GM19463 (cell line): Measurements from ENCODE around the gene TMEM209.
A peak's percentile ranks its signal among the peaks of the same experiment; 100 is the strongest.
"Not testable (repeated sequence)": the region's sequence is repeated elsewhere in the genome, so short reads cannot be mapped to it uniquely, and the experiment has no call there.

ENCODE experiments used
- ATAC-seq: cut with Tn5 transposase; IDR thresholded peaks from one replicate; pipeline ENCODE4 v1.9.1; 2021; ENCODE audit warnings: mild to moderate bottlenecking, moderate library complexity; ENCODE audit not compliant: unreplicated experiment

TMEM209 gene

DNA sequence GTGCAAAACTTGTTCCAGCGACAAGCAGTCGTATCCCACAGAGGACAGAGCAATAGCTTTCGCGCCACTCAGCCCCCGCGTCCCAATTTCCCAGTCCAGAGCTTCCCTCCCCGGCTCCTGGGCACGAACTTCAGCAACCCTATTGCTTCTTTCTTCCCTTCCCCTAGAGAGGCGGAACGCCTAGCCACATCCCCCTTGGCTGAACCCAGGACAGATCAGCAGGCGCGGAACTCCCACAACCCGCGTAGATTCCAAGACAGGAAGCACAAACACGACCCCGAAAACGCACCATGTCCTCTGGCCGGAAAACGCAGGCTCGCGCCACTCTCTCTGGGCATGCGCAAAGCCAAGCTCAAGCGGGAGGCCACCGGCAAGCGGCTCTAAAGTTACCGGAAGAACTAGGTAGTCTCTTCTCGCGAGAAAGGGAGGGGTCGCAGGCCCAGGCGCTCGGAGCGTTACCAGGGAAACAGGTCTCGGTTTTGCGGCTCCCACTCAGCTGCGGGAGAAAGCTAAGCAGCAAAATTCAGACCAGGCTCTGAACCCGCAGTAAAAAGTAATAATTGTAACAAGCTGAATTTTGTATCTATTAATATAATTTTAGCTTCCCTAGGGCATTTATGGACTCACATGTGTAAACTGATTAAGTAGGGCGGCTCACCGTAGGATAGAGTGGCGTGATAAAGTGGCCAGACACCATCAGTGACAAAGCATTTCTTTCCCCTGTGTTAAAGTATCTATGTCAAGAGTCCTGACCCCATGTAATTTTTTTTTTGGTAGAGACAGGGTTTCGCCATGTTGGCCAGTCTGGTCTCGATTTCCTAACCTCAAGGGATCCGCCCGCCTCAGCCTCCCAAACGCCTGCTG is at the start of gene TMEM209:
TMEM209 (minus strand) TSS at position 323 of the 864 bp plus-strand sequence; CDS start at position 292, 31 bp downstream.
- peak; percentile 99 for ATAC-seq

DNA sequence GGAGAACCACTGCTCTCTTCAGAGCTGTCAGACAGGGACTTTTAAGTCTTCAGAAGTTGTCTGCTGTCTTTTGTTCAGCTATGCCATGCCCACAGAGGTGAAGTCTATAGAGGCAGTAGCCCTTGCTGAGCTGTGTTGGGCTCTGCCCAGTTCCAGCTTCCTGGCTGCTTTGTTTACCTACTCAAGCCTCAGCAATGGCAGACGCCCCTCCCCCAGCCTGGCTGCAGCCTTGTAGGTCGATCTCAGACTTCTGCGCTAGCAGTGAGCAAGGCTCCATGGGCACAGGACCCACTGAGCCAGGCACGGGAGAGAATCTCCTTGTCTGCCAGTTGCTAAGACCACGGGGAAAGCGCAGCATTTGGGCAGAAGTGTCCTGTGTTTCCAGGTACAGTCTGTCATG is 49.3 kb upstream of the TMEM209 start:
- no peak for ATAC-seq

DNA sequence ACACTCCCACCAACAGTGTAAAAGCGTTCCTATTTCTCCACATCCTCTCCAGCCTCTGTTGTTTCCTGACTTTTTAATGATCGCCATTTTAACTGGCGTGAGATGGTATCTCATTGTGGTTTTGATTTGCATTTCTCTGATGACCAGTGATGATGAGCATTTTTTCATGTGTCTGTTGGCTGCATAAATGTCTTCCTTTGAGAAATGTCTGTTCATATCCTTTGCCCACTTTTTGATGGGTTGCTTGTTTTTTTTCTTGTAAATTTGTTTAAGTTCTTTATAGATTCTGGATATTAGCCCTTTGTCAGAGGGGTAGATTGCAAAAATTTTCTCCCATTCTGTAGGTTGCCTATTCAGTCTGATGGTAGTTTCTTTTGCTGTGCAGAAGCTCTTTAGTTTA is 44.4 kb upstream of the TMEM209 start:
- ATAC-seq: not testable (repeated sequence)

GRCh38 chr7:130248842-130249241 is 43.6 kb upstream of the TMEM209 start:
- not testable (repeated sequence) for ATAC-seq

GRCh38 chr7:130246491-130246890 is 41.3 kb upstream of the TMEM209 start:
- not testable (repeated sequence) for ATAC-seq

- ATAC-seq: not testable (repeated sequence)
These were observed 38.3 kb upstream of the TMEM209 start for GRCh38 chr7:130243486-130243885.

- ATAC-seq: no peak
These were observed 37.2 kb upstream of the TMEM209 start for GRCh38 chr7:130242198-130243014.

DNA sequence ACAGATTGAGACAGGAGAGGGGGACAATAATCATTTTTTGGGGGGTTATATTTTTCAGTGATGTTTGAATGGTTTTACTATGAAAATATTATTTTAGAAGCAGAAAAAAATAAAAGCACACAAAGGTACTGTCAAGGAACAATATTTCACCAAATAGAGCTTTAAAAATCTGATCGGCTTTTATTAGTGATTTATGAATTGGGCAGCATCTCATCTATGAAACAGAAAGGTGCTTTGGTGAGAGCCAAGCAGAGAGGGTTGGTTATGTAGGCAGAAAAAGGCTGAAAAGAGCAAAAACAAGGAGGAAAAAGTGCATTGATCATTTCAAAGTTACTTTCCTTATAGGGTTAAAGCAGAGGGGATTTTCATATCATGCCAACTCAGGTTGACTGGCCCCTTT is 35.0 kb upstream of the TMEM209 start:
- no peak for ATAC-seq

- not testable (repeated sequence) for ATAC-seq
These were observed 31.2 kb upstream of the TMEM209 start for GRCh38 chr7:130236361-130236760.

GRCh38 chr7:130234078-130234477 is 28.9 kb upstream of the TMEM209 start:
- ATAC-seq: no peak

DNA sequence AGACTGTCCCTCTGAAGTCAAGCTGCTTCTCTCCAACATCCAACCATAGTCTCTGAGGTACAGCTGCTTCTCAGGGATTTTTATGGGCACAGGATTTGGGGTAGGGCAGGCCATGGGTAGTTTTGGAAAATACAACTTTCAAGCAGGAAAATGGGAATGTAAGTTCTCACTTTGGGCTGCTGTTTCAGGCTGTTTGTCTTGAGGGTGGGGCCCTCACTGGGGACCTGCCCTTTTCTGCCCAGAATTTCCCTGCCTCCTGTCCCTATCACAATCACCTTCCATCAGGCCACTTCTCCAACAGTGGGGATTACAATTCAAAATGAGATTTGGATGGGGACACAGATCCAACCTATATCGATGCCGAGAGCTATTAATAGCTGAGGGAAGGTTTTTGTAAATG is 27.0 kb upstream of the TMEM209 start:
- no peak for ATAC-seq

GRCh38 chr7:130231792-130232191 is 26.6 kb upstream of the TMEM209 start:
- ATAC-seq: no peak

- not testable (repeated sequence) for ATAC-seq
These were observed 24.8 kb upstream of the TMEM209 start for GRCh38 chr7:130229981-130230380.

GRCh38 chr7:130228840-130229502 is 23.8 kb upstream of the TMEM209 start:
- no peak for ATAC-seq

- ATAC-seq: no peak
These were observed 22.8 kb upstream of the TMEM209 start for GRCh38 chr7:130227883-130228575.

GRCh38 chr7:130226333-130226732 is 21.1 kb upstream of the TMEM209 start:
- ATAC-seq: no peak

GRCh38 chr7:130224923-130225322 is 19.7 kb upstream of the TMEM209 start:
- not testable (repeated sequence) for ATAC-seq

DNA sequence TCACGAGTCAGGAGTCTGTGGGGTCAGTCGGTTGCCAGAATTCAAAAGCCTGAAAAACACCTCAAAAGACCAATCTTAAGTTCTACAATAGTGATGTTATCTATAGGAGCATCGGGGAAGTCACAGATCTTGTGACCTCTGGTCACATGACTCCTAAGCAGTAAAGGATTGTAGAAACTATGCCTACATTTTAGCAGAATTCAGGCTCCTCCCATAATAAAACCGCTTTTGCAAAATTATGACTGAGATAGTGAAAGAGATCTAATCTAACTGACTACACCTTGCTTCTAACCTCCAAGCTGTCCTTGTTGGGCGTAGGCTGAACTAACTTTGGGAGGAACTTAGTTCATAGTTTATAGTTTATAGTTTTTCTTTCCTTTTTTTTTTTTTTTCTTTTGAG is 19.0 kb upstream of the TMEM209 start:
- ATAC-seq: no peak

DNA sequence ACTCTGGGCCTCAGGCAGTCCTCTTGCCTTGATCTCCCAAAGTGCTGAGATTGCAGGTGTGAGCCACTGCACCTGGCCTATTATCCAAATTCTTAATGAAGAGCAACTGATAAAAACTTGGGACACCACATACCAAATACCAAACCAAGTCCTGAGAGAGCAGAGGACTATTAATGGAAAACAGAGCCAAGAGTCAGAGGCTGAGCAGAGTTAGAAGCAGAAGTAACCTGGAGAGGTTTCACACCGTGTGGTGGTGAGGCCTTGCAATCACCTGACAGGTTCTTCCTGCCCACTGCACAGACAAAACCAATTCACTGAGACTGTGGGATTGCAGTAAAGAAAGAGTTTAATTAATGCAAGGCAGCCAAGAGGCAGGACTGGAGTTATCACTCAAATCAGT is 18.4 kb upstream of the TMEM209 start:
- no peak for ATAC-seq

DNA sequence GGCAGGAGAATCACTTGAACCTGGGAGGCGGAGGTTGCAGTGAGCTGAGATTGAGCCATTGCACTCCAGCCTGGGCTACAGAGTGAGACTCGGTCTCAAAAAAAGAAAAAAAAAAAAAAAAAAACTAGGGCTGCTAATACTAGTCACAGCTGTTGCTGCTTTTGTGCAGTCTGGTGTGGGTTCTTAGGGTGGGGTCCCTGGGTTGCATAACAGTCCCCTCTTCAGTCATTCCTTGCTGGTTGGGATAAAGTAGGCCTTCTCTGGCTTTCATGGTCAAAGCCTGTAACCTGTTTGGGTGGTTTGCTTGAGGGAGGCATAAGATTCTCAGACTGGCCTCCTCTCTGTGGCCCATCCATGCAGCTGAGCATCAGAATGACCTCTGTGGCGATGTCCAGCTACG is 16.5 kb upstream of the TMEM209 start:
- no peak for ATAC-seq

GRCh38 chr7:130219871-130220270 is 14.7 kb upstream of the TMEM209 start:
- no peak for ATAC-seq
